Neuron (in vitro differentiated cells): ENCODE data around the gene PSMA8.
"Not testable (repeated sequence)": the region's sequence is repeated elsewhere in the genome, so short reads cannot be mapped to it uniquely, and the experiment has no call there.

ENCODE experiments used
- H2AFZ ChIP-seq: one replicate; pipeline ENCODE4 v1.6.1; 2013; ENCODE audit warnings: low read depth, mild to moderate bottlenecking, inconsistent platforms, low read length, moderate library complexity
- H3K27me3 ChIP-seq: one replicate; pipeline ENCODE4 v1.6.1; 2013; ENCODE audit warnings: low read length; ENCODE audit not compliant: insufficient read depth
- H3K36me3 ChIP-seq: one replicate; pipeline ENCODE4 v1.6.1; 2013; ENCODE audit warnings: low read length; ENCODE audit not compliant: insufficient read depth
- H3K4me1 ChIP-seq: one replicate; pipeline ENCODE4 v1.6.1; 2013; ENCODE audit warnings: low read length; ENCODE audit not compliant: insufficient read depth
- H3K4me3 ChIP-seq: 2 replicates; pipeline ENCODE4 v1.5.1; 2013; ENCODE audit warnings: mild to moderate bottlenecking, low read length, moderate library complexity
- H3K9me3 ChIP-seq: one replicate; pipeline ENCODE4 v1.6.1; 2013; ENCODE audit warnings: low read length

The PSMA8 gene

DNA sequence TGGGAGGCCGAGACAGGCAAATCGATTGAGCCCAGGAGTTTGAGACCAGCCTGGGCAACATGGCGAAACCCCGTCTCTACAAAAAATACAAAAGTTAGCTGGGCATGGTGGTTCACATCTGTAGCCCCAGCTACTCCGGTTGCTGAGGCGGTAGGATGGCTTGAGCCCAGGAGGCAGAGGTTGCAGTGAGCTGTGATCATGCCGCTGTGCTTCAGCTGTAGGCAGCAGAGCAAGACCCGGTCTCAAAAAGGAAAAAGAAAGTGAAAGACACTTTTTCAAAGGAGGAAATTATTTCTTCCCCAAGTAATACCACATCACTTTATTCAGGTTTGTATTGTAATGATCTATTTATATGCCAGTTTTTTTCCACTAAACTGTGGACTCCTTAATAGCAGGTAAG, 56.8 kb downstream of the PSMA8 start:
- H2AFZ ChIP-seq = no peak overlapping the region
- H3K27me3 ChIP-seq = no peaks in the 10 kb centered on the region
- H3K36me3 ChIP-seq = no peaks in the 10 kb centered on the region
- H3K4me3 ChIP-seq = no peak overlapping the region
- no peaks in the 10 kb centered on the region for H3K4me1 ChIP-seq
- H3K9me3 ChIP-seq = no peaks in the 10 kb centered on the region

DNA sequence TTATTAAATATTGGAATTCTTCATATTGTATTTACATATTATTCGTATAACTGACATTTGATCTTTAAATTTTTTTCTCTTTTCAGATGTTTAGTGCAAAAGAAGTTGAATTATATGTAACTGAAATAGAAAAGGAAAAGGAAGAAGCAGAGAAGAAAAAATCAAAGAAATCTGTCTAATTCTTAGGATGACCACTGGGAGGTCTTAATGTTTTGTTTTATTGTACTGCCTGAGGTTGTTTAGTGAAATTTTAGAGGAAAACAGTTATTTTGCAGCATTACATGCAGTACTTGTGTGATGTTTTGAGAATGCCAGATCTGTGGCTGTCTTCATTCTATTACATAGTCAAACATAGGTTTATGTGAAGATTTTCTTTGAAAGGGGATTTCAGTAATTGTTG, 58.6 kb downstream of the PSMA8 start:
- Histone ChIP-seq H3K27me3 (no peaks in the 10 kb centered on the region), H3K9me3 (no peaks in the 10 kb centered on the region), H3K4me3 (no peak overlapping the region), H3K4me1 (no peaks in the 10 kb centered on the region), H2AFZ (no peak overlapping the region), H3K36me3 (no peaks in the 10 kb centered on the region)

DNA sequence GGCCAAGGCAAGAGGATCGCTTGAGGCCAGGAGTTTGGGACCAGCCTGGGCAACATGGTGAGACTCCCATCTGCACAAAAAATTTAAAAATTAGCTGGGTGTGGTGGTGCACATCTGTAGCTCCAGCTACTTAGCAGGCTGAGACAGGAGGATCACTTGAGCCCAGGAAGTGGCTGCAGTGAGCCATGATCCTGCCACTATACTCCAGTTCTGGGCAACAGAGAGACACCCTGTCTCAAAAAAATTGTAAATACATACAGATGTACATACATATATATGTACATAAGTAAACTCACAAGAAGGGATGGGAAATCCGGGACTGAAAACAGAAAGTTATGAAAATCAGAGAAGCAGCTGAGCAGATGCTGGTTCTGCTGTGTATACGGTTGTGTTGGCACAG, 62.9 kb downstream of the PSMA8 start:
- Histone ChIP-seq H3K4me1 (no peaks in the 10 kb centered on the region), H3K36me3 (no peaks in the 10 kb centered on the region), H3K4me3 (no peak overlapping the region), H2AFZ (no peak overlapping the region), H3K9me3 (no peaks in the 10 kb centered on the region), H3K27me3 (no peaks in the 10 kb centered on the region)

DNA sequence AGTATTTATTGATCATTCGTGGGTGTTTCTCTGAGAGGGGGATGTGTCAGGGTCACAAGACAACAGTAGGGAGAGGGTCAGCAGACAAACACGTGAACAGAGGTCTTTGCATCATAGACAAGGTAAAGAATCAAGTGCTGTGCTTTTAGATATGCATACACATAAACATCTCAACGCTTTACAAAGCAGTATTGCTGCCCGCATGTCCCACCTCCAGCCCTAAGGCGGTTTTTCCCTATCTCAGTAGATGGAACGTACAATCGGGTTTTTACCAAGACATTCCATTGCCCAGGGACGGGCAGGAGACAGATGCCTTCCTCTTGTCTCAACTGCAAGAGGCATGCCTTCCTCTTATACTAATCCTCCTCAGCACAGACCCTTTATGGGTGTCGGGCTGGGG, 68.3 kb downstream of the PSMA8 start:
- not testable (repeated sequence) for H3K4me1 ChIP-seq, H2AFZ ChIP-seq, H3K27me3 ChIP-seq, H3K4me3 ChIP-seq, H3K36me3 ChIP-seq, H3K9me3 ChIP-seq

DNA sequence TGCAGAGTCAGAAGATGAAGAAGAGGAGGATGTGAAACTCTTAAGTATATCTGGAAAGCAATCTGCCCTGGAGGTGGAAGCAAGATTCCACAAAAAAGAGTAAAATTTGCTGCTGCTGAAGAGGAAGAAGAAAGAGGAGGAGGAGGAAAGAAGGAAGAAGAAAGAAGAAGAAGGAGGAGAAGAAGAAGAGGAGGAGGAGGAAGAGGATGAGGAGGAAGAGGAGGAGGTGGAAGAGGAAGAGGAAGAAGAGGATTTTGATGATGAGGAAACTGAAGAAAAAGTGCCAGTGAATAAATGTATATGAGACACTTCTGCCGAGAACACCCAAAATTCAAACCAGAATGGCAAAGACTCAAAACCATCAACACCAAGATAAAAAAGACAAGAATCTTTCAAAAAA, 71.6 kb downstream of the PSMA8 start:
- peaks cover 4% of the 10 kb centered on the region for H3K4me1 ChIP-seq
- no peaks in the 10 kb centered on the region for H3K27me3 ChIP-seq
- H2AFZ ChIP-seq = no peak overlapping the region
- H3K36me3 ChIP-seq = no peaks in the 10 kb centered on the region
- H3K4me3 ChIP-seq = no peak overlapping the region
- H3K9me3 ChIP-seq = no peaks in the 10 kb centered on the region

DNA sequence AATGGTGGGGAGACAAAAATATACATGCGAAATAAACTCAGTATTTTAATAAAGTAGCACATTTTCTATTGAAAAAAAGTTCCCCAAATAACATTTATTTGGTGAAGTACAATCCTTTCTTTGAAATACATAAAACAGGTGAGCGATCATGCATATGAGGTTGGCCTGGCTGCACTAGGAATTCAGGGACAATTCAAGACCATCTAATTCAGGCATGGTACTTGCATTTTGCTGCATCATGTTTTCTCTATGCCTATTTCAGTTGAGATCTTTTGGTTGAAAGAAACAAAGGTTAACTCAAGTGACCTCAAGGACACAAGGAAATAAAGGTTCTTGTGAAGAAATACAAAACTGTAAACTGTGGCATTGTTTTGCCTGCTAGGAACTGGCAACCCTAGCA, 72.8 kb downstream of the PSMA8 start:
- H2AFZ ChIP-seq = no peak overlapping the region
- H3K27me3 ChIP-seq = no peaks in the 10 kb centered on the region
- peaks cover 4% of the 10 kb centered on the region for H3K4me1 ChIP-seq
- no peaks in the 10 kb centered on the region for H3K36me3 ChIP-seq
- no peak overlapping the region for H3K4me3 ChIP-seq
- no peaks in the 10 kb centered on the region for H3K9me3 ChIP-seq

DNA sequence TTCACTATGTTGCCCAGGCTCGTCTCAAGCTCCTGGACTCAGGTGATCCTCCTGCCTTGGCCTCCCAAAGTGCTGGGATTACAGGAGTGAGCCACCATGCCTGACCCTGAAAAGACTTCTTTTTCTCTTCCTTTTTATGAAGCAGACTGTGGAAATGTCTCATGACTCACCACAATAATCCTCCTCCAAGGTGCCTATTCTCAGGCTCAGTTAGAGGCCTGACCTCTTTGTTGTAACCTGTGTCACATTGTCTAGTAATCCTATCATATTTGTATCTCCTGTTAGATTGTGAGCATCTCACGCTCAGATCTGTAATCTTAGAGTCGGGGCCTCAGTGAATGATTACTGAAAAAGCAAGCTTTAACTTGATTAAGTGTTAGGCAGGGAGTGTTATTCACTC, 74.3 kb downstream of the PSMA8 start:
- Histone ChIP-seq H3K4me1 (peaks cover 4% of the 10 kb centered on the region), H2AFZ (no peak overlapping the region), H3K4me3 (no peak overlapping the region), H3K27me3 (no peaks in the 10 kb centered on the region), H3K9me3 (no peaks in the 10 kb centered on the region), H3K36me3 (no peaks in the 10 kb centered on the region)

DNA sequence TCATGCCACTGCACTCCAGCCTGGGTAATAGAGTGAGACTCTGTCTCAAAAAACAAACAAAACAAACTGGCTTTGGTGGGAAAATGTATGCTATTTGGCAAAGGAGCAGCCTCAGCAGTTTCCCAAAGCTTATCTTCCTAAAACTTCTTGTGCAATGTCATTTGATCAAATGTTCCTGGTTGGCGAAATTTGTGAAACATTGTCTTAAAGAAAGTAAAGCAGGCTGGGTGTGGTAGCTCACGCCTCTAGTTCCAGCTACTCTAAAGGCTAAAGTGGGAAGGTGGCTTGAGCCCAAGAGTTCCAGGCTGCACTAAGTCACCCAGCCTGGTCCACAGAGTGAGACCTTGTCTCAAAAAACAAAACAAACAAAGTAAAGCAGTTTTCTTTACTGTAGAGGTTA, 75.3 kb downstream of the PSMA8 start:
- H3K36me3 ChIP-seq = no peaks in the 10 kb centered on the region
- H3K9me3 ChIP-seq = no peaks in the 10 kb centered on the region
- H3K4me1 ChIP-seq = peaks cover 4% of the 10 kb centered on the region
- no peaks in the 10 kb centered on the region for H3K27me3 ChIP-seq
- H2AFZ ChIP-seq = no peak overlapping the region
- no peak overlapping the region for H3K4me3 ChIP-seq

DNA sequence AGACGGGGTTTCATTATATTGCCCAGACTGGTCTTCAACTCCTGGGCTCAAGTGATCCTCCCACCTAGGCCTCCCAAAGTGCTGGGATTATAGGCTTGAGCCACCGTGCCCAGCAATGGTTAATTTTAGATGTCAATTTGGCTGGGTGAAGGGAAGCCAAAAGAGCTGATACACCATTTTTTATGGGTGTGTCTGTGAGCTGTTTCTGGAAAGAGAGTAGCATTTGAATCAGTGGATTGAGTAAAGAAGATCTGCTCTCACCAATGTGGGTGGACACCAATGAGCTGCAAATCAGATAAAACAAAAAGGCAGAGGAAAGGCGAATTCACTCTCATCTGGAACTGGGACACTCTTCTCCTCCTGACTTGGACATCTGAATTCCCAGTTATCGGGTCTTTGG, 76.5 kb downstream of the PSMA8 start:
- H3K36me3 ChIP-seq = no peaks in the 10 kb centered on the region
- peaks cover 4% of the 10 kb centered on the region for H3K4me1 ChIP-seq
- no peak overlapping the region for H3K4me3 ChIP-seq
- no peaks in the 10 kb centered on the region for H3K9me3 ChIP-seq
- H3K27me3 ChIP-seq = no peaks in the 10 kb centered on the region
- H2AFZ ChIP-seq = no peak overlapping the region

DNA sequence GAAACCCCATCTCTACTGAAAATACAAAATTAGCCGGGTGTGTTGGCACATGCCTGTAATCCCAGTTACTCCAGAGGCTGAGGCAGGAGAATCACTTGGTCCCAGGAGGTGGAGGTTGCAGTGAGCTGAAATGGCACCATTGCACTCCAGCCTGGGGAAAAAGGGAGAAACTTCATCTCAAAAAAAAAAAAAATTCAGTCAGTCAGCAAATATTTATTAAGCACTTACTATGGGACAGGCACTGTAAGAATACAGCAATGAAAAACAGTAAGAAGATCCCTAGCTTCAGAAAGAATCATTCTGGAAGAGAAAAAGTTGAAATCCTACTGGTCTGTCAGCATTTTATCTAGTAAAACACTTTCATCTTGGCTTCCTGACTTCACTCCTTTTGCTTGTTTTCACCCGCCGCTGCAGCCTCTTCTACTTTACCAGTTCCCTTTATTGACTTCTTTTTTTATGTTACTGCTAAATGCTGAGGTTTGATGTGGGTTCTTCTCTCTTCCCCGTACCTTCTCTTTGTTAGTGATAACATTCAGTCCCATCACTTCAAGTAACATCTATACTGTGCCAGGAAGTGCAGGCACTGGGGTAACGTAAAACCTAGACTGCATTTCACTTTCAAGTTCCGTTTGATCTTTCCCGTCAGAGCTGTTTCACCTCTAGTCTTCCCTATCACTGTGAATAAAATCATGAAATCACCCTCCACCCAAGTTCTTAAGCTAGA, 81.7 kb downstream of the PSMA8 start:
- no peaks in the 10 kb centered on the region for H3K4me1 ChIP-seq
- H3K36me3 ChIP-seq = no peaks in the 10 kb centered on the region
- H3K27me3 ChIP-seq = no peaks in the 10 kb centered on the region
- no peak overlapping the region for H2AFZ ChIP-seq
- no peak overlapping the region for H3K4me3 ChIP-seq
- H3K9me3 ChIP-seq = no peaks in the 10 kb centered on the region

DNA sequence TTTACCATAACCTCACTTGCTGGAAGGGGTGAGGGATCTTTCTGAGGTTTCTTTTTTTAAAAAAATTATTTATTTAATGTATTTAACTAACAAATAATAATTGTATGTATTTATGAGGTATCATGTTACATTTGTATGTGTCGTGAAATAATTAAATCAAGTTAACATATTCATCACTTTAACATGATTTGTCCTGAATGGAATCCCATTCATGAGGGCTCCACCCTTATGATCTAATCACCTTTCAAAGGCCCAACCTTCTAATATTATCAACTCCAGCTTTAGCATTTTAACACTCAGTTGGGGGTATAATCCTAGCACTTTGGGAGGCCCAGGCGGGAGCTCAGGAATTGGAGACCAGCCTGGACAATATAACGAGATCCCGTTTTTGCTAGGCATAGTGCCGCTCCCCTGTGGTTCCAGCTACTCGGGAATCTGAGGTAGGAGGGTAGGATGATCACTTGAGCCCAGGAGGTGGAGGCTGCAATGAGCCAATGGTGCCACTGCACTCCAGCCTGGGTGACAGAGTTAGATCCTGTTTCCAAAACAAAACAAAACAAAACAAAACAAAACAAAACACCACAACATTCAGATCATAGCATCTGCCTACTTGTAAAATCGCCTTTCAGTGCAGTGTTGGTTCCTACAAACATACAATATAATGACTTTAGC, 91.5 kb downstream of the PSMA8 start:
- Histone ChIP-seq H3K4me1 (peaks cover 15% of the 10 kb centered on the region), H3K36me3 (no peaks in the 10 kb centered on the region), H3K4me3 (no peak overlapping the region), H3K27me3 (peaks cover 6% of the 10 kb centered on the region), H3K9me3 (no peaks in the 10 kb centered on the region), H2AFZ (peak overlapping the region; percentile 96)

DNA sequence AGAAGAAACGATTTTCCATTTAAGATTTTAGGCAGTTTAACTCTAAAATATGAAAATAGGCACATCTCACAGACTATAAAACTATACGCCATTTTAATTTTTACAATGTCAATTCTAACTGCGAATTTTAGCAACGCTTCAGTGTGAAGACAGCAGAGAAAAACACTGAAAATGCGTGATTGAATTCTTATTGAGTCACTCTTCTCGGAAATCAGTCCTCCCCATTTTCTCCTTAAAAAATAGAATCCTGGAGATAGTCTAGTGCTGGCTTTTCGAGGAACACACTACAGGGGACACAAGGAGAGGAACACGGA, 92.2 kb downstream of the PSMA8 start:
- Histone ChIP-seq H2AFZ (peak overlapping the region; percentile 96), H3K36me3 (no peaks in the 10 kb centered on the region), H3K4me3 (peak overlapping the region; percentile 82), H3K4me1 (peaks cover 15% of the 10 kb centered on the region), H3K9me3 (no peaks in the 10 kb centered on the region), H3K27me3 (peaks cover 6% of the 10 kb centered on the region)

DNA sequence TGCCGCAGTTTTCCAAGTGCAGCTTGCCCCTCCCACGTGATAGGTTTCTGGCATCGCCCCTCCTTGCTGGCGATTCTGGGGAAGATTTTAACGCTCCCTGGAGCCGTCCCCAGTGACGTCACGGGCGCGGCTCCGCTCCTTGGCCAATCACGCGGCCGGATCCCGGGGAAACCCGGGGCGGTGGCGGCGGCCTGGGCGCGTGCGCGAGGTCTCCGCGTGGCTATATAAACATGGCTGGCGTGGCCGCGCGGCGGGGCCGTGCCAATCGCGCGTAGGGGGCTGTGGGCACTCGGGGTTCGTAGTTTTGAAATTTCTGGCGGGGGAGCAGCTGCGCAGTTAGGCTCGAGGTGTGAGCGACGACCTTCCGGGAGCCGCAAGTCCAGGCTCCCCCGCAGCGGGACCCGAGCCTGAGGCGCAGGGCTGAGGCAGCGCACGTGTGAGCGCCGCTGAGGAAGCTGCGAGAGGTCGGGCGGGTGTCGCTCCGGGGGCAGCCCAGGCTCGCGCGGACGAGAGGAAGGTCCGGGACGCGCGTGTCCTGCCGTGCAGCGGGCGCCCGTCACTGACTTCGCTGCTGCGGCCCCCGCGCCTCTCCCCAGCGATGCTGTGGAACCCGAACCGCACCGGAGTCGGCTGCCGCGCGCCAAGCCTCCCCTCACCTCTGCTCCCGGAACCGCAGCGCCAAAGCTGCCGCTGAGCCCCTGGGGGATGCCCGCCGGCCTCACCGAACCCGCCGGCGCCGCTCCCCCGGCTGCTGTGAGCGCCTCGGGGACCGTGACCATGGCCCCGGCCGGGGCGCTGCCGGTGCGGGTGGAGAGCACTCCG, 92.8 kb downstream of the PSMA8 start, which contains the start of gene TAF4B:
TAF4B (plus strand) TSS at position 217 of the 822 bp plus-strand sequence; CDS start at position 706, 489 bp downstream.
- H2AFZ ChIP-seq = peak within 1 kb of the TSS; percentile 96
- peak within 1 kb of the TSS; percentile 82 for H3K4me3 ChIP-seq
- peaks cover 6% of the 10 kb centered on the region for H3K27me3 ChIP-seq
- H3K9me3 ChIP-seq = no peaks in the 10 kb centered on the region
- H3K4me1 ChIP-seq = peaks cover 15% of the 10 kb centered on the region
- no peaks in the 10 kb centered on the region for H3K36me3 ChIP-seq
